ENCODE data around the gene GPR151.

GPR151 gene

DNA sequence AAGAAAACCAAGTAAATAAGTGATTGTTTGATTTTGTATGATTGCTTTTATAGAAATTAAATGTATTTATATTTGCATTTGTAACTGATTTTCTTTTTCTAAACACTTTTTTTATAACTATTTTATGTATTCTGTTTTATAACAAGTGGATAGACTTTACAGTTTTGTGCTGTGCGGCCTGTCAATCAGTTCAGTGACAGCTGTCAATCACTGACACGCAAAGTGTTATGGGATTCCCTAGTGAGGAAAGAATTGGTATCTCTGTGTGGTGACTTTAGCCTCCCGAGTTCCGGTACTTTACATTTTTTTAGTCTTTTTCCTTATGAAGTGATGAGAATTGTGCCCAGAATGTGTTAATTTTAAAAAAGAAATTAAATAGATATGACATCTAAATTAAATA, 16.3 kb downstream of the GPR151 start:
- TF ChIP-seq, protein P1, sequence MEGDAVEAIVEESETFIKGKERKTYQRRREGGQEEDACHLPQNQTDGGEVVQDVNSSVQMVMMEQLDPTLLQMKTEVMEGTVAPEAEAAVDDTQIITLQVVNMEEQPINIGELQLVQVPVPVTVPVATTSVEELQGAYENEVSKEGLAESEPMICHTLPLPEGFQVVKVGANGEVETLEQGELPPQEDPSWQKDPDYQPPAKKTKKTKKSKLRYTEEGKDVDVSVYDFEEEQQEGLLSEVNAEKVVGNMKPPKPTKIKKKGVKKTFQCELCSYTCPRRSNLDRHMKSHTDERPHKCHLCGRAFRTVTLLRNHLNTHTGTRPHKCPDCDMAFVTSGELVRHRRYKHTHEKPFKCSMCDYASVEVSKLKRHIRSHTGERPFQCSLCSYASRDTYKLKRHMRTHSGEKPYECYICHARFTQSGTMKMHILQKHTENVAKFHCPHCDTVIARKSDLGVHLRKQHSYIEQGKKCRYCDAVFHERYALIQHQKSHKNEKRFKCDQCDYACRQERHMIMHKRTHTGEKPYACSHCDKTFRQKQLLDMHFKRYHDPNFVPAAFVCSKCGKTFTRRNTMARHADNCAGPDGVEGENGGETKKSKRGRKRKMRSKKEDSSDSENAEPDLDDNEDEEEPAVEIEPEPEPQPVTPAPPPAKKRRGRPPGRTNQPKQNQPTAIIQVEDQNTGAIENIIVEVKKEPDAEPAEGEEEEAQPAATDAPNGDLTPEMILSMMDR (conservative IDR thresholded peaks at IDR 0.05; ENCODE audit: low read length), result no peak
- H3K4me3 ChIP-seq (ENCODE audit: low read length), result no peak overlapping the region
- DNase-seq (ENCODE audit: low read depth), result no peak

- H3K4me3 ChIP-seq (ENCODE audit: low read length), result no peak overlapping the region
- TF ChIP-seq, protein P1 (conservative IDR thresholded peaks at IDR 0.05; ENCODE audit: low read length), result no peak
- no peak for DNase-seq (ENCODE audit: low read depth)
These were observed 21.3 kb downstream of the GPR151 start for GRCh38 chr5:146494656-146495055.

GRCh38 chr5:146490089-146490843, 25.7 kb downstream of the GPR151 start:
- no peak for DNase-seq (ENCODE audit: low read depth)
- TF ChIP-seq, protein P1 (conservative IDR thresholded peaks at IDR 0.05; ENCODE audit: low read length), result no peak
- no peak overlapping the region for H3K4me3 ChIP-seq (ENCODE audit: low read length)

- H3K4me3 ChIP-seq (ENCODE audit: low read length), result no peak overlapping the region
- TF ChIP-seq, protein P1 (conservative IDR thresholded peaks at IDR 0.05; ENCODE audit: low read length), result no peak
- no peak for DNase-seq (ENCODE audit: low read depth)
These were observed 31.1 kb downstream of the GPR151 start for GRCh38 chr5:146484714-146485391.

- TF ChIP-seq, protein P1 (conservative IDR thresholded peaks at IDR 0.05; ENCODE audit: low read length), result no peak
- no peak overlapping the region for H3K4me3 ChIP-seq (ENCODE audit: low read length)
- DNase-seq (ENCODE audit: low read depth), result no peak
These were observed 33.2 kb downstream of the GPR151 start for GRCh38 chr5:146482775-146483174.

DNA sequence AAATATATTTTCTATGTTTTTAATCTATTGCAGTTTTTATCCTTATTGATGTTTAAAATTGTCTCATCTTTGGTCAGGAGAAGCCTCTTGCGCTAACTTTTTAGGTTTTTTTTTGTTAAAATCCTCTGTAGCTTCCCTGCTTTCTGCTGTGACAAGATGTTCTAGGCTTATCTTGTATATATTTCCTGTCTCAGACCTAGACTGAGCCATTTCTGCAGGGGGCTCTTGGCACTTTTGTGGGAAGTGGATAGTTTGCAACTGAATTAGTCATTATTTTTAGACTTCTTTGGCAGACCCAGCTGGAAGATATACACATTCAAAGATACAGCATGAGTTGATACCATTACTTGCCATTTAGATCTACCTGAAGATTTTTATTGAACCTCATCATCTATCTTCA, 40.1 kb downstream of the GPR151 start:
- DNase-seq (ENCODE audit: low read depth), result no peak
- no peak overlapping the region for H3K4me3 ChIP-seq (ENCODE audit: low read length)
- TF ChIP-seq, protein P1 (conservative IDR thresholded peaks at IDR 0.05; ENCODE audit: low read length), result no peak

Data from AG10803 (cell line).